NB4 (cell line): ENCODE results near the gene NLRX1.

Experiments
- POLR2A ChIP-seq: IDR thresholded peaks from 2 replicates; pipeline ENCODE4 v1.6.1; 2011; ENCODE audit warnings: mild to moderate bottlenecking; ENCODE audit not compliant: insufficient read length; ENCODE audit errors: extremely low read depth
- TF ChIP-seq, protein P1 (sequence below): IDR thresholded peaks from one replicate; pipeline ENCODE4 v1.5.1; 2012; ENCODE audit warnings: low read depth, low read length

DNA sequence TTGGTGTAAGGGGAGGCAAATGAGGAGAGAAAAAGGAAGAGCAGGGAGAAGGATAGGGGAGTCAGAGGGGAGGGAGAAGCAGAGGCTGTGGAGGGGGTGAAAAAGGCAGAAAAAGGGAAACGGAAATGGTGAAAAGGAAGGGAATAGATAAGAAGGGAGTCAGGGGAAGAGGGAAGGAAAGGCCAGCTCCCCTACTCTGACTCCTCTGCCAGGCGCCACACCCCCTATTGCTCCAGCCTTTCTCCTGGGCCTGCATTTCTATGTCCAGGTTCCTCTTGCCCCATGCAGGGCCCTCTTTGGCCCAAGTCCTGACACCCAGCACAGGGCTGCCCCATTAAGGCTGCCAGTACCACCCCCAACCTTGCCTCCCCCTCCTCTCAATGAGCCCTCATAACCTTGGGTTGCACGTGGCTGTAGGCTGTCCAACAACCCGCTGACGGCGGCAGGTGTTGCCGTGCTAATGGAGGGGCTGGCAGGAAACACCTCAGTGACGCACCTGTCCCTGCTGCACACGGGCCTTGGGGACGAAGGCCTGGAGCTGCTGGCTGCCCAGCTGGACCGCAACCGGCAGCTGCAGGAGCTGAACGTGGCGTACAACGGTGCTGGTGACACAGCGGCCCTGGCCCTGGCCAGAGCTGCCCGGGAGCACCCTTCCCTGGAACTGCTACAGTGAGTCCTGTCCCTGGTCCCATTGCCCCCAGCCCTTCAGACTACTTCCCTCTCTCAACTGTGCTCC, 13.3 kb downstream of the NLRX1 start:
- TF ChIP-seq, protein P1, sequence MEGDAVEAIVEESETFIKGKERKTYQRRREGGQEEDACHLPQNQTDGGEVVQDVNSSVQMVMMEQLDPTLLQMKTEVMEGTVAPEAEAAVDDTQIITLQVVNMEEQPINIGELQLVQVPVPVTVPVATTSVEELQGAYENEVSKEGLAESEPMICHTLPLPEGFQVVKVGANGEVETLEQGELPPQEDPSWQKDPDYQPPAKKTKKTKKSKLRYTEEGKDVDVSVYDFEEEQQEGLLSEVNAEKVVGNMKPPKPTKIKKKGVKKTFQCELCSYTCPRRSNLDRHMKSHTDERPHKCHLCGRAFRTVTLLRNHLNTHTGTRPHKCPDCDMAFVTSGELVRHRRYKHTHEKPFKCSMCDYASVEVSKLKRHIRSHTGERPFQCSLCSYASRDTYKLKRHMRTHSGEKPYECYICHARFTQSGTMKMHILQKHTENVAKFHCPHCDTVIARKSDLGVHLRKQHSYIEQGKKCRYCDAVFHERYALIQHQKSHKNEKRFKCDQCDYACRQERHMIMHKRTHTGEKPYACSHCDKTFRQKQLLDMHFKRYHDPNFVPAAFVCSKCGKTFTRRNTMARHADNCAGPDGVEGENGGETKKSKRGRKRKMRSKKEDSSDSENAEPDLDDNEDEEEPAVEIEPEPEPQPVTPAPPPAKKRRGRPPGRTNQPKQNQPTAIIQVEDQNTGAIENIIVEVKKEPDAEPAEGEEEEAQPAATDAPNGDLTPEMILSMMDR, result no peak
- no peak for TF ChIP-seq POLR2A
